Measurements from ENCODE around the gene XRCC6. TPM values are rescaled to one million over a fixed set of nuclear protein-coding genes. Genes with fewer than 3 reads are reported as not detected.

Gene XRCC6
- 249 and 253 TPM in 2 replicates for total RNA-seq

GRCh38 chr22:41621099-41621910, at the start of gene XRCC6:
TSS of gene XRCC6 (plus strand) at chr22:41621295. CDS start at chr22:41622005, 710 bp downstream.

GRCh38 chr22:41589391-41590241, 31.5 kb upstream of the XRCC6 start, which contains the start of gene PMM1:
TSS of gene PMM1 (minus strand) at chr22:41589840. CDS start at chr22:41589805, 35 bp downstream.

GRCh38 chr22:41620589-41621098, 451 bp upstream of the XRCC6 start, which contains the start of gene DESI1:
TSS of gene DESI1 (minus strand) at chr22:41621043. CDS start at chr22:41620839, 204 bp downstream.

GRCh38 chr22:41688365-41689211, 67.5 kb downstream of the XRCC6 start, which contains the start of gene SNU13:
TSS of gene SNU13 (minus strand) at chr22:41688867. CDS start at chr22:41688796, 71 bp downstream.

DNA sequence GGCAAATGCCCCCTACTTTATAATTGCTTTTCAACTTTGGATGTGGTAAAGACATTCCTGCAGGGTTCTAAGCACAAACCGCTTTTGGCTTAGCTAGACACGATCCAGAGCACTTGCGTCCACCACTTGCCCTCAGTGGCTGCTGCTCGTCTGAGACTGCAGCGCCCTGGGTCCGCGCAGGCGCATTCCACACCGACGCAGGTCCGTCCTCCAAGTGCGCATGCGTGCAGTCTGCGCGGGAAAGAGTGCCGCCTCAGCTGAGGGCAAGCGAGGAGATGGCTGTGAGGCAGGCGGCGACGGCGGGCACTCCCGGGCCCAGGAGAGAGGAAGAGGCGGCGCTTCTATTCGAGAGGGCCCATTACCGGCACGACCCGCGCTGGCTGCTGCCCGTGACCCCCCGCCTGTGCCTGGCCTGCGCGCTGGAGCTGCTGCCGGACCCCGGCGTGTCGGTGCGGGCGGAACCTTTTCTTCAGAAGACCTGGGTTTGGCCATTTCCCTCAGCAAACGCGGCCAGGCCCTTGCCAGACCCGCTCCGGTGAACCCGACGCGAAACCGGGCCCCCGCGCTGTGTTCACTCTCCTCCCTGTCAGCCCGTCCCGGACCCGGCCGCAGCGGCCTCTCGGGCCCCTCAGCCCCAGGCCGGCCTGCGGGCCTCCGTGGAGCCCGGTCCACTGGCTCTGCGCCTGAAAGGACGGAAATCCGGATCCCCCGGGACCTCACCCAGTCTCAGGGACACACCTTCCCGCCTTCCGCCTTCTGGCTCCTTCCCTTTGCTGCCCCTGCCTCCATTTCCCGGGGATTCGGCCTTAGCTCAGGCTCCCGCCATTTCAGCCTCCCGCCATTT, 78.4 kb downstream of the XRCC6 start, which contains the start of gene MEI1:
Gene MEI1, plus strand, starts transcription at position 240 of the 844 bp plus-strand sequence. Its CDS starts 36 bp downstream, at position 276.

Other genes with a start within 250 kb of the XRCC6 start
- 12.8 and 16.5 TPM in 2 replicates for gene TEF, start 239.4 kb upstream of the XRCC6 start, total RNA-seq
- gene TOB2, start 174.5 kb upstream of the XRCC6 start, total RNA-seq: 26.8 and 31.1 TPM in 2 replicates
- 32.9 and 33.9 TPM in 2 replicates for gene PHF5A, start 152.6 kb upstream of the XRCC6 start, total RNA-seq
- gene ACO2, start 152.2 kb upstream of the XRCC6 start, total RNA-seq: 94.5 and 101 TPM in 2 replicates
- 27.2 and 35.0 TPM in 2 replicates for gene POLR3H, start 76.8 kb upstream of the XRCC6 start, total RNA-seq
- gene CSDC2, start 60.3 kb upstream of the XRCC6 start, total RNA-seq: 2.9 and 6.3 TPM in 2 replicates
- gene PMM1, start 31.5 kb upstream of the XRCC6 start, total RNA-seq: 23.5 and 25.9 TPM in 2 replicates
- gene DESI1, start 252 bp upstream of the XRCC6 start, total RNA-seq: 20.8 and 23.9 TPM in 2 replicates
- 66.7 and 76.8 TPM in 2 replicates for gene SNU13, start 67.6 kb downstream of the XRCC6 start, total RNA-seq
- gene MEI1, start 78.2 kb downstream of the XRCC6 start, total RNA-seq: 0.20 and 0.26 TPM in 2 replicates
- 8.0 and 8.1 TPM in 2 replicates for gene CCDC134, start 179.4 kb downstream of the XRCC6 start, total RNA-seq
- gene SREBF2, start 211.8 kb downstream of the XRCC6 start, total RNA-seq: 82.1 and 123 TPM in 2 replicates

Measured in smooth muscle cell of the pulmonary artery (primary cell).